ENCODE data around the gene TMEM109. TPM values are rescaled to one million over a fixed set of nuclear protein-coding genes. Genes with fewer than 3 reads are reported as not detected.

The TMEM109 gene
- total RNA-seq, 2 experiments from 2014 or later = 27.8 to 32.9 TPM

- H3K27ac ChIP-seq (ENCODE audit: low read depth in 1 of 2, low read length in 2 of 2) = peak overlapping the region; percentile 6 to 85
- CTCF ChIA-PET = interaction anchor here (1.3 to 3.2 kb wide), 4 partner anchors 10 to 481 kb away, joined by 3 to 30 read pairs (median 8); partner anchors contain the start of gene CD6
- TF ChIP-seq CTCF (IDR thresholded peaks at IDR 0.05) = no peak
- H3K27ac Mint-ChIP-seq = peak overlapping the region; percentile 96
- peak overlapping the region; percentile 93 for H3K4me3 Mint-ChIP-seq
- POLR2A ChIA-PET = interaction anchor here (1.2 to 3.6 kb wide), 7 partner anchors 10 to 206 kb away, joined by 3 to 43 read pairs (median 4); partner anchors contain the start of genes TMEM109 and TMEM132A
- H3K27me3 Mint-ChIP-seq = no peaks in the 10 kb centered on the region
- no peaks in the 10 kb centered on the region for H3K27me3 ChIP-seq (ENCODE audit: control insufficient read depth in 1 of 2, insufficient read depth in 2 of 2, low read length in 2 of 2)
- H3K4me1 Mint-ChIP-seq (ENCODE audit: low read depth) = peaks cover 50% of the 10 kb centered on the region
- H3K36me3 Mint-ChIP-seq (ENCODE audit: low read depth) = peaks cover 62% of the 10 kb centered on the region
- no peak for DNase-seq
- no peaks in the 10 kb centered on the region for H3K9me3 Mint-ChIP-seq
- H3K4me3 ChIP-seq (ENCODE audit: low read length) = peak overlapping the region; percentile 66
- H3K4me1 ChIP-seq (ENCODE audit: insufficient read depth, low read length) = peaks cover 34% of the 10 kb centered on the region
- intact Hi-C loops (cut with DNase I, micrococcal nuclease) = loop anchor here (2.0 to 10.0 kb wide), 6 partner anchors 62 to 1210 kb away; partner anchors contain the start of genes CCDC86 (in 2 of the 2), CYB561A3 (in 1 of the 2), FTH1 (in 1 of the 2) and SYT7 (in 1 of the 2)
- H3K9me3 ChIP-seq (ENCODE audit: control insufficient read depth in 1 of 2, insufficient read depth in 1 of 2, low read length in 2 of 2) = no peaks in the 10 kb centered on the region
- H3K36me3 ChIP-seq (ENCODE audit: insufficient read depth, low read length) = peaks cover 40% of the 10 kb centered on the region
- no peak for ATAC-seq (ENCODE audit: poor library complexity)
Measured at GRCh38 chr11:60905047-60905446, 8.9 kb upstream of the TMEM109 start.

- H3K36me3 Mint-ChIP-seq (ENCODE audit: low read depth) = peaks cover 56% of the 10 kb centered on the region
- no peak for TF ChIP-seq CTCF (IDR thresholded peaks at IDR 0.05)
- H3K9me3 ChIP-seq (ENCODE audit: control insufficient read depth in 1 of 2, insufficient read depth in 1 of 2, low read length in 2 of 2) = no peaks in the 10 kb centered on the region
- ATAC-seq (ENCODE audit: poor library complexity) (peak; percentile 13), DNase-seq (peak in 5 of 14 experiments; percentile 25 to 58 (median 47))
- H3K4me3 Mint-ChIP-seq = peak overlapping the region; percentile 93
- peaks cover 39% of the 10 kb centered on the region for H3K4me1 ChIP-seq (ENCODE audit: insufficient read depth, low read length)
- peak overlapping the region; percentile 42 to 85 for H3K27ac ChIP-seq (ENCODE audit: low read depth in 1 of 2, low read length in 2 of 2)
- no peaks in the 10 kb centered on the region for H3K9me3 Mint-ChIP-seq
- ChIA-PET POLR2A (interaction anchor here (1.0 to 3.6 kb wide), 8 partner anchors 8 to 206 kb away, joined by 3 to 43 read pairs (median 4); partner anchors contain the start of gene TMEM109), CTCF (interaction anchor here (1.1 to 3.2 kb wide), 5 partner anchors 10 to 480 kb away, joined by 3 to 30 read pairs (median 3); partner anchors contain the start of gene CD6)
- no peaks in the 10 kb centered on the region for H3K27me3 ChIP-seq (ENCODE audit: control insufficient read depth in 1 of 2, insufficient read depth in 2 of 2, low read length in 2 of 2)
- intact Hi-C loops (cut with DNase I, micrococcal nuclease) = loop anchor here (1.0 to 10.0 kb wide), 9 partner anchors 9 to 1209 kb away; partner anchors contain the start of genes CCDC86 (in 2 of the 2), TMEM109 (in 2 of the 2), CYB561A3 (in 1 of the 2) and FTH1 (in 1 of the 2)
- peaks cover 34% of the 10 kb centered on the region for H3K36me3 ChIP-seq (ENCODE audit: insufficient read depth, low read length)
- peak overlapping the region; percentile 66 for H3K4me3 ChIP-seq (ENCODE audit: low read length)
- peak overlapping the region; percentile 96 for H3K27ac Mint-ChIP-seq
- peaks cover 51% of the 10 kb centered on the region for H3K4me1 Mint-ChIP-seq (ENCODE audit: low read depth)
- no peaks in the 10 kb centered on the region for H3K27me3 Mint-ChIP-seq
Measured at GRCh38 chr11:60905551-60906113, 8.3 kb upstream of the TMEM109 start.

- ChIA-PET POLR2A (interaction anchor here (0.6 to 3.6 kb wide), 9 partner anchors 8 to 487 kb away, joined by 3 to 43 read pairs (median 4); partner anchors contain the start of genes TMEM109 and TMEM216), CTCF (interaction anchor here (1.1 to 3.2 kb wide), 4 partner anchors 9 to 64 kb away, joined by 3 to 30 read pairs (median 5); partner anchors contain the start of gene CD6)
- Histone ChIP-seq H3K27me3 (ENCODE audit: control insufficient read depth in 1 of 2, insufficient read depth in 2 of 2, low read length in 2 of 2) (no peaks in the 10 kb centered on the region), H3K9me3 (ENCODE audit: control insufficient read depth in 1 of 2, insufficient read depth in 1 of 2, low read length in 2 of 2) (no peaks in the 10 kb centered on the region), H3K4me1 (ENCODE audit: insufficient read depth, low read length) (peaks cover 42% of the 10 kb centered on the region), H3K36me3 (ENCODE audit: insufficient read depth, low read length) (peaks cover 27% of the 10 kb centered on the region), H3K27ac (ENCODE audit: low read depth in 1 of 2, low read length in 2 of 2) (peak within 1 kb of the TSS; percentile 85 to 93), H3K4me3 (ENCODE audit: low read length) (peak within 1 kb of the TSS; percentile 66)
- peak; percentile 93 for ATAC-seq (ENCODE audit: poor library complexity)
- peak within 1 kb of the TSS; percentile 96 for H3K27ac Mint-ChIP-seq
- peaks cover 56% of the 10 kb centered on the region for H3K4me1 Mint-ChIP-seq (ENCODE audit: low read depth)
- peak within 1 kb of the TSS; percentile 93 for H3K4me3 Mint-ChIP-seq
- H3K36me3 Mint-ChIP-seq (ENCODE audit: low read depth) = peaks cover 49% of the 10 kb centered on the region
- intact Hi-C loops (cut with DNase I, micrococcal nuclease) = loop anchor here (1.0 to 10.0 kb wide), 8 partner anchors 8 to 1208 kb away; partner anchors contain the start of genes TMEM109 (in 2 of the 2), CCDC86 (in 1 of the 2), CYB561A3 (in 1 of the 2) and FTH1 (in 1 of the 2)
- no peaks in the 10 kb centered on the region for H3K27me3 Mint-ChIP-seq
- DNase-seq = peak; percentile 97 to 100 (median 99)
- no peaks in the 10 kb centered on the region for H3K9me3 Mint-ChIP-seq
- TF ChIP-seq CTCF (IDR thresholded peaks at IDR 0.05) = no peak
Measured at GRCh38 chr11:60906132-60906972, 7.6 kb upstream of the TMEM109 start, which contains the start of gene PRPF19. Gene PRPF19, minus strand, starts transcription at chr11:60906585. Its CDS starts 203 bp downstream, at chr11:60906382.

Measured in CD4-positive, alpha-beta T cell (primary cell).